Ovary (tissue), 3 donors: ENCODE results near the gene HECW1.
"Not testable (repeated sequence)": the region's sequence is repeated elsewhere in the genome, so short reads cannot be mapped to it uniquely, and the experiment has no call there.

Source experiments
- CTCF ChIP-seq, 3 donors: fragments of 450-650 bp in 2 of 3; fragments of 200-600 bp in 1 of 3; IDR thresholded peaks; one replicate each; pipeline versions ENCODE4 v1.5.1 to v1.8.0; 2016 to 2022; ENCODE audit warnings: antibody characterized with exemption in 3 of 3, mild to moderate bottlenecking in 1 of 3
- EP300 ChIP-seq: sonication (generic); formaldehyde crosslinking; IDR thresholded peaks from one replicate; pipeline ENCODE4 v1.6.1; 2017; ENCODE audit warnings: antibody characterized with exemption
- POLR2A ChIP-seq: fragments of 450-650 bp; IDR thresholded peaks from one replicate; pipeline ENCODE4 v1.6.1; 2017; ENCODE audit warnings: antibody characterized with exemption, mild to moderate bottlenecking, moderate library complexity
- donor health status: DM: no; HTN: no; CAD: no.

GRCh38 chr7:43210539-43210938 lies 98.1 kb downstream of the HECW1 start:
- TF ChIP-seq POLR2A; CTCF (IDR thresholded peaks at IDR 0.05); EP300: not testable (repeated sequence)
